HepG2 (cell line): ENCODE results near the gene RNF208. TPM values are rescaled to one million over a fixed set of nuclear protein-coding genes. Genes with fewer than 3 reads are reported as not detected.
A peak's percentile ranks its signal among the peaks of the same experiment; 100 is the strongest.

ENCODE experiments used
- AGO1 ChIP-seq: fragments of 200-400 bp; formaldehyde crosslinking; IDR thresholded peaks from 2 replicates; pipeline ENCODE4 v1.6.1; 2017; ENCODE audit warnings: mild to moderate bottlenecking, low read depth, low read length, moderate library complexity; ENCODE audit not compliant: poor library complexity, severe bottlenecking
- DBP ChIP-seq: sonication (generic); formaldehyde crosslinking; IDR thresholded peaks from 2 replicates; pipeline ENCODE4 v1.4.0; 2020; ENCODE audit warnings: missing genetic modification reagents; ENCODE audit errors: not compliant biosample characterization
- DNMT1 ChIP-seq: sonication (generic); formaldehyde crosslinking; IDR thresholded peaks from 2 replicates; pipeline ENCODE4 v1.5.1; 2020; ENCODE audit warnings: mild to moderate bottlenecking, missing genetic modification reagents
- MAX ChIP-seq: IDR thresholded peaks from 2 replicates; pipeline ENCODE4 v1.6.1; 2012; ENCODE audit warnings: inconsistent platforms
- MXI1 ChIP-seq: IDR thresholded peaks from 3 replicates; pipeline ENCODE4 v1.6.1; 2012; ENCODE audit warnings: low read depth, low read length, inconsistent platforms, borderline replicate concordance
- NFYC ChIP-seq: IDR thresholded peaks from 2 replicates; pipeline ENCODE4 v1.6.1; 2016; ENCODE audit warnings: missing genetic modification reagents, missing compliant biosample characterization
- POGZ ChIP-seq: sonication (generic); formaldehyde crosslinking; IDR thresholded peaks from 2 replicates; pipeline ENCODE4 v1.4.0; 2020; ENCODE audit warnings: mild to moderate bottlenecking, missing genetic modification reagents
- RAD21 ChIP-seq: fragments of 450-650 bp; formaldehyde crosslinking; IDR thresholded peaks from 2 replicates; pipeline ENCODE4 v1.5.0; 2020; ENCODE audit warnings: mild to moderate bottlenecking
- TARDBP ChIP-seq: sonication (generic); formaldehyde crosslinking; IDR thresholded peaks from 2 replicates; pipeline ENCODE4 v1.8.0; 2022; ENCODE audit warnings: mild to moderate bottlenecking, missing genetic modification reagents
- TBX3 ChIP-seq: fragments of 450-650 bp; IDR thresholded peaks from 2 replicates; pipeline ENCODE4 v1.6.1; 2017; ENCODE audit warnings: antibody characterized with exemption, mild to moderate bottlenecking, inconsistent platforms, borderline replicate concordance
- TFAP4 ChIP-seq: sonication (generic); IDR thresholded peaks from 2 replicates; pipeline ENCODE4 v1.6.1; 2016; ENCODE audit warnings: low read depth, borderline replicate concordance
- ZC3H13 ChIP-seq: sonication (generic); formaldehyde crosslinking; IDR thresholded peaks from 2 replicates; pipeline ENCODE4 v1.8.1; 2023; ENCODE audit warnings: mild to moderate bottlenecking, missing genetic modification reagents, moderate library complexity
- ZGPAT ChIP-seq: IDR thresholded peaks from 2 replicates; pipeline ENCODE4 v1.6.1; 2016; ENCODE audit warnings: mild to moderate bottlenecking
- ZNF275 ChIP-seq: sonication (generic); formaldehyde crosslinking; IDR thresholded peaks from 2 replicates; pipeline ENCODE4 v1.8.0; 2022; ENCODE audit warnings: missing genetic modification reagents, mild to moderate bottlenecking, inconsistent platforms, borderline replicate concordance
- ZNF354B ChIP-seq: sonication (generic); formaldehyde crosslinking; IDR thresholded peaks from 2 replicates; pipeline ENCODE4 v1.8.0; 2022; ENCODE audit warnings: mild to moderate bottlenecking, missing genetic modification reagents
- ZNF503 ChIP-seq: sonication (generic); formaldehyde crosslinking; IDR thresholded peaks from 2 replicates; pipeline ENCODE4 v1.4.0; 2020; ENCODE audit warnings: missing genetic modification reagents
- ZNF572 ChIP-seq: sonication (generic); formaldehyde crosslinking; IDR thresholded peaks from 2 replicates; pipeline ENCODE4 v1.5.1; 2020; ENCODE audit warnings: mild to moderate bottlenecking, missing genetic modification reagents
- ZNF576 ChIP-seq: sonication (generic); formaldehyde crosslinking; IDR thresholded peaks from 2 replicates; pipeline ENCODE4 v1.4.0; 2020; ENCODE audit warnings: mild to moderate bottlenecking, missing genetic modification reagents
- ZNF792 ChIP-seq: IDR thresholded peaks from 2 replicates; pipeline ENCODE4 v1.6.1; 2016
- polyA plus RNA-seq, 8 experiments: library from polyadenylated mRNA; depleted of rRNA in 3 of 8; stranded (reverse) in 7 of 8; unstranded in 1 of 8; fragments of >200 nt; fragmentation: Illumina TruSeq in 4 of 8; extraction: Trizol in 4 of 8; gene quantifications; 2 replicates each; pipeline versions ENCODE4 v1.2.1 to v1.2.3, GENCODE V29; 2011 to 2016; ENCODE audit warnings: low read depth in 4 of 8, missing spikeins in 1 of 8, mixed read lengths in 1 of 8; ENCODE audit not compliant: insufficient read depth in 1 of 8
- total RNA-seq, 5 experiments: library from RNA; depleted of rRNA; stranded (reverse); fragments of >200 nt; fragmentation: Illumina TruSeq; extraction: Trizol; gene quantifications; 2 replicates each; pipeline ENCODE4 v1.2.3, GENCODE V29; 2016; ENCODE audit warnings: low read depth in 1 of 5
- TF ChIP-seq, protein P1 (sequence below): sonication (generic); formaldehyde crosslinking; IDR thresholded peaks from 2 replicates; pipeline ENCODE4 v1.4.0; 2020; ENCODE audit warnings: low read depth, missing genetic modification reagents

The RNF208 gene
- total and polyA plus RNA-seq, 2 of the 13 experiments (the other 11 are each of a cell fraction or from before 2014, with no cell fraction given), result 1.6 to 2.1 TPM

- TF ChIP-seq ZNF354B (CRISPR knock-in tag), result 0 out of 2 replicates have a peak, but pooled peaks have one; percentile 29
- no peak for TF ChIP-seq DBP
- TF ChIP-seq, protein P1, sequence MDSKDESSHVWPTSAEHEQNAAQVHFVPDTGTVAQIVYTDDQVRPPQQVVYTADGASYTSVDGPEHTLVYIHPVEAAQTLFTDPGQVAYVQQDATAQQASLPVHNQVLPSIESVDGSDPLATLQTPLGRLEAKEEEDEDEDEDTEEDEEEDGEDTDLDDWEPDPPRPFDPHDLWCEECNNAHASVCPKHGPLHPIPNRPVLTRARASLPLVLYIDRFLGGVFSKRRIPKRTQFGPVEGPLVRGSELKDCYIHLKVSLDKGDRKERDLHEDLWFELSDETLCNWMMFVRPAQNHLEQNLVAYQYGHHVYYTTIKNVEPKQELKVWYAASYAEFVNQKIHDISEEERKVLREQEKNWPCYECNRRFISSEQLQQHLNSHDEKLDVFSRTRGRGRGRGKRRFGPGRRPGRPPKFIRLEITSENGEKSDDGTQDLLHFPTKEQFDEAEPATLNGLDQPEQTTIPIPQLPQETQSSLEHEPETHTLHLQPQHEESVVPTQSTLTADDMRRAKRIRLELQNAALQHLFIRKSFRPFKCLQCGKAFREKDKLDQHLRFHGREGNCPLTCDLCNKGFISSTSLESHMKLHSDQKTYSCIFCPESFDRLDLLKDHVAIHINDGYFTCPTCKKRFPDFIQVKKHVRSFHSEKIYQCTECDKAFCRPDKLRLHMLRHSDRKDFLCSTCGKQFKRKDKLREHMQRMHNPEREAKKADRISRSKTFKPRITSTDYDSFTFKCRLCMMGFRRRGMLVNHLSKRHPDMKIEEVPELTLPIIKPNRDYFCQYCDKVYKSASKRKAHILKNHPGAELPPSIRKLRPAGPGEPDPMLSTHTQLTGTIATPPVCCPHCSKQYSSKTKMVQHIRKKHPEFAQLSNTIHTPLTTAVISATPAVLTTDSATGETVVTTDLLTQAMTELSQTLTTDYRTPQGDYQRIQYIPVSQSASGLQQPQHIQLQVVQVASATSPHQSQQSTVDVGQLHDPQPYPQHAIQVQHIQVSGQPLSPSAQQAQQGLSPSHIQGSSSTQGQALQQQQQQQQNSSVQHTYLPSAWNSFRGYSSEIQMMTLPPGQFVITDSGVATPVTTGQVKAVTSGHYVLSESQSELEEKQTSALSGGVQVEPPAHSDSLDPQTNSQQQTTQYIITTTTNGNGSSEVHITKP (CRISPR knock-in tag), result no peak
- TF ChIP-seq DNMT1 (CRISPR knock-in tag), result no peak
- TF ChIP-seq TBX3, result no peak
- no peak for TF ChIP-seq POGZ (CRISPR knock-in tag)
- TF ChIP-seq NFYC (CRISPR knock-in tag), result peak; percentile 15; the same call in 1 of the 2 replicates
- no peak for TF ChIP-seq ZNF792 (CRISPR knock-in tag)
- TF ChIP-seq AGO1, result peak; percentile 98
- TF ChIP-seq ZGPAT (CRISPR knock-in tag), result no peak
- TF ChIP-seq ZNF275 (CRISPR knock-in tag), result no peak
- no peak for TF ChIP-seq MAX
- peak; percentile 40; the same call in 1 of the 2 replicates for TF ChIP-seq TFAP4
- no peak for TF ChIP-seq ZNF503 (CRISPR knock-in tag)
- TF ChIP-seq ZNF576 (CRISPR knock-in tag), result no peak
- peak; percentile 13; the same call in 1 of the 2 replicates for TF ChIP-seq ZC3H13 (CRISPR knock-in tag)
- TF ChIP-seq TARDBP (CRISPR knock-in tag), result no peak
- peak; percentile 27; the same call in 1 of the 3 replicates for TF ChIP-seq MXI1
- TF ChIP-seq RAD21 (CRISPR knock-in tag), result no peak
- TF ChIP-seq ZNF572 (CRISPR knock-in tag), result 0 out of 2 replicates have a peak, but pooled peaks have one; percentile 53
These were observed 6.5 kb upstream of the RNF208 start (continued) for GRCh38 chr9:137228506-137228967.
